Coronary artery (tissue), 2 donors: ENCODE measurements around the gene TBC1D2B.
"Not testable (repeated sequence)": the region's sequence is repeated elsewhere in the genome, so short reads cannot be mapped to it uniquely, and the experiment has no call there.

Experiments
- DNase-seq: peaks from one replicate; pipeline ENCODE4 v3.0.0-alpha.2; 2017; ENCODE audit warnings: low spot score
- H3K27ac ChIP-seq, 2 donors: fragments of 200-600 bp; sonication (generic); one replicate each; pipeline ENCODE4 v1.5.1; 2016 to 2019
- H3K4me3 ChIP-seq: fragments of 200-600 bp; sonication (generic); 2 replicates; pipeline ENCODE4 v1.5.1; 2016; ENCODE audit warnings: mild to moderate bottlenecking, moderate library complexity
- TF ChIP-seq, protein P1 (sequence below): fragments of 200-600 bp; sonication (generic); IDR thresholded peaks from one replicate; pipeline ENCODE4 v1.5.1; 2019; ENCODE audit warnings: antibody characterized with exemption

The TBC1D2B gene

DNA sequence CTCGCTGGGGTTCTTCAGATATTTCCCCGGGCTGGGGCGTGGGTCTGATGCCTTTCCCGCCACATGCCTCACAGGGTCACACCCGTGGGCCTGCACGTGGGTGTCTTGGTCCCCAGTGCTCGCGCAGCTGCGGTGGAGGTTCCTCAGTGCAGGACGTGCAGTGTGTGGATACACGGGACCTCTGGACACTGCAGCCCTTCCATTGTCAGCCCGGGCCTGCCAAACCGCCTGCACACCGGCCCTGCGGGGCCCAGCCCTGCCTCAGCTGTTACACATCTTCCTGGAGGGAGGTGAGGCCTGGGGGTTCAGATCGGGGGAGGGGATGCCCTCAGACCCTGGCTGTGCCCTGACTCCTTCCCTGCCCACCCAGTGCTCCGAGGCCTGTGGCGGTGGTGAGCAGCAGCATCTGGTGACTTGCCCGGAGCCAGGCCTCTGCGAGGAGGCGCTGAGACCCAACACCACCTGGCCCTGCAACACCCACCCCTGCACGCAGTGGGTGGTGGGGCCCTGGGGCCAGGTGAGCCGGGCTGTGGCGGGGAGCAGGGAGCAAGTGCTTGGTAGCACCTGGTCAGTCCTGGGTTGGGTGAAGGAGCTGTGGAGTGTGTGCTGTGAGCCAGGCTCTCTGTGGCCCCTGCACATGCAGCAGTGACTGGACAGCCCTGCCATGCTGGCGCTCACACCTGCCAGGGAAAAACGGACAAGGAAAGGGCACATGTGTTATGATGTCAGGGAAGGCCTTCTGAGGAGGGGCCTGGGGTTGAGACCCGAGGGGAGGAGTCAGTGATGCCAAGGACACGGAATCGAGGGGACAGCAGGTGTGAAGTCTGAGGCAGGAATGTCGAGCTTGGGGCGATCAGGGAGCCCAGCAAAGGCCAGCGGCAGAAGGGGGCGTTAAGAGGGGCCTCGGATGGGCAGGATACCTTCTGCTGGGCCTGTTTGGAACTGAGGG lies 88.9 kb downstream of the TBC1D2B start:
- Histone ChIP-seq H3K27ac (no peak overlapping the region), H3K4me3 (no peak overlapping the region)
- peak; percentile 69 for DNase-seq
- TF ChIP-seq, protein P1, sequence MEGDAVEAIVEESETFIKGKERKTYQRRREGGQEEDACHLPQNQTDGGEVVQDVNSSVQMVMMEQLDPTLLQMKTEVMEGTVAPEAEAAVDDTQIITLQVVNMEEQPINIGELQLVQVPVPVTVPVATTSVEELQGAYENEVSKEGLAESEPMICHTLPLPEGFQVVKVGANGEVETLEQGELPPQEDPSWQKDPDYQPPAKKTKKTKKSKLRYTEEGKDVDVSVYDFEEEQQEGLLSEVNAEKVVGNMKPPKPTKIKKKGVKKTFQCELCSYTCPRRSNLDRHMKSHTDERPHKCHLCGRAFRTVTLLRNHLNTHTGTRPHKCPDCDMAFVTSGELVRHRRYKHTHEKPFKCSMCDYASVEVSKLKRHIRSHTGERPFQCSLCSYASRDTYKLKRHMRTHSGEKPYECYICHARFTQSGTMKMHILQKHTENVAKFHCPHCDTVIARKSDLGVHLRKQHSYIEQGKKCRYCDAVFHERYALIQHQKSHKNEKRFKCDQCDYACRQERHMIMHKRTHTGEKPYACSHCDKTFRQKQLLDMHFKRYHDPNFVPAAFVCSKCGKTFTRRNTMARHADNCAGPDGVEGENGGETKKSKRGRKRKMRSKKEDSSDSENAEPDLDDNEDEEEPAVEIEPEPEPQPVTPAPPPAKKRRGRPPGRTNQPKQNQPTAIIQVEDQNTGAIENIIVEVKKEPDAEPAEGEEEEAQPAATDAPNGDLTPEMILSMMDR: no peak

DNA sequence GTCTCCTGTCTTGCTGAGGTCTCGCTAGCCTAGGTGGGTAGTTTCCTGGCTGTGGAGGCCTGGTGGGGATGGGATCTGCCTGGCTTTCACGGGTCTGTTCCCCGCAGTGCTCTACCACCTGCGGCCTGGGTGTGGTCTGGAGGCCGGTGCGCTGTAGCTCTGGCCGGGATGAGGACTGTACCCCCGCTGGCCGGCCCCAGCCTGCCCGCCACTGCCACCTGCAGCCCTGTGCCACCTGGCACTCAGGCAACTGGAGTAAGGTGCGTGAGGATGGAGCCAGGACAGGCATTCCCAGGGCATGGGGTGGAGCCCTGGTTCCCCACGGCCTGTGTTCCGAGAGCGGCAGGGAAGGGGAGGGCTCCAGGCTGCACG lies 89.8 kb downstream of the TBC1D2B start:
- DNase-seq, H3K27ac ChIP-seq: not testable (repeated sequence)

DNA sequence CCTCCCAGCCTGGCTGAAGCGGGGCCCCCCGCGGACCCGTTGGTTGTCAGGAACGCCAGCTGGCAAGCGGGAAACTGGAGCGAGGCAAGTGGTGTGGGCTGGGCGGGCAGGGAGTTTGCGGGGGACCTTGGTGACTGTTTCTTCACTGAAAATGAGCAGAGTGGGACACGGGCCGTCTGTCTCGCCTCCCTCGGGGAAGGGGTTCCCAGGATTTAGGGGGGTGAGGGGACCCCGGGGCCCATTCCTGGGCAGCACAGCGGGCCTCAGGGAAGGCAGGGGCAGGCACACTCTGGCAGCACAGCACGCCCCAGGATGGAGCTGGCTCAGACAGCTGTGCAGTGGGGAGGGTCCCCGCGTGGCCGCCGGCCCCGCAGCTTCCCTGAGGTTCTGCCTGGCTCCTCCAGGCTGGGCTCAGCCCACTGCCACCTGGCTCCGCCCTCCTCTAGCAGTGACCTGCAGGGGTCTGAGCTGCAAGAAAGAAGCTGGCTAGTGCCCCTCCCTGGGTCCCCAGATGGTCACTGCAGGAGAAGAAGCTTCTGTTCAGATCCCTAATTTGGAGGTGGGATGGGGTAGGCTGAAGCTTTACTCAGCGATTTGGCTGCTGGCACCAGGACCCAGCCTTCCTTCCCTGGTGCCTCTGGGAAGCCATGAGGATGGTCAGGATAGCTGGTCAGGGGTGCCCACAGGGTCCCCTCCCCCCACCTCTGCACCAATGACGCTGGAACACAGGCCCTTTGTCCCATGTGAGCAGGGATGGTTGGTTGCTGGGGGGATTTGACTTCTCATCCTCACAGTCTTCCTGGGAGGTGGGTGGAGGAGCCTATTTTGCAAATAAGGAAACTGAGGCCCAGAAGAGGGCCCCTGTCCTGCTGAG lies 90.4 kb downstream of the TBC1D2B start:
- no peak overlapping the region for H3K4me3 ChIP-seq
- H3K27ac ChIP-seq: no peak overlapping the region
- TF ChIP-seq, protein P1: no peak
- DNase-seq: peak; percentile 47

More for the DNA sequence above, 89.8 kb downstream of the TBC1D2B start:
- H3K4me3 ChIP-seq: not testable (repeated sequence)

DNA sequence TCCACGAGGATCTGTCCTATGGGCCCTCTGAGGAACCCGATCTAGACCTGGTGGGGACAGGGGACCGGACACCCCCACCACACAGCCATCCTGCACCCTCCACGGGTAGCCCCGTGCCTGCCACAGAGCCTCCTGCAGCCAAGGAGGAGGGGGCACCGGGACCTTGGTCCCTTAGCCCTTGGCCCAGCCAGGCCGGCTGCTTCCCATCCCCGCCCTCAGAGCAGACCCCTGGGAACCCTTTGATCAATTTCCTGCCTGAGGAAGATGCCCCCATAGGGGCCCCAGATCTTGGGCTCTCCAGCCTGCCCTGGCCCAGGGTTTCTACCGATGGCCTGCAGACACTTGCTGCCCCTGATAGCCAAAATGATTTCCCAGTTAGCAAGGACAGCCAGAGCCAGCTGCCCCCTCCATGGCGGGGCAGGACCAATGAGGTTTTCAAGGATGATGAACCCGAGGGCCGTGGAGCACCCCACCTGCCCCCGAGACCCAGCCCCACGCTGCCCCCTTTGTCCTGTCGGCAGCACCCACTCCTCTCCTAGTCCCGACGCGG lies 91.5 kb downstream of the TBC1D2B start:
- Histone ChIP-seq H3K4me3 (no peak overlapping the region), H3K27ac (no peak overlapping the region)
- TF ChIP-seq, protein P1: no peak
- no peak for DNase-seq

DNA sequence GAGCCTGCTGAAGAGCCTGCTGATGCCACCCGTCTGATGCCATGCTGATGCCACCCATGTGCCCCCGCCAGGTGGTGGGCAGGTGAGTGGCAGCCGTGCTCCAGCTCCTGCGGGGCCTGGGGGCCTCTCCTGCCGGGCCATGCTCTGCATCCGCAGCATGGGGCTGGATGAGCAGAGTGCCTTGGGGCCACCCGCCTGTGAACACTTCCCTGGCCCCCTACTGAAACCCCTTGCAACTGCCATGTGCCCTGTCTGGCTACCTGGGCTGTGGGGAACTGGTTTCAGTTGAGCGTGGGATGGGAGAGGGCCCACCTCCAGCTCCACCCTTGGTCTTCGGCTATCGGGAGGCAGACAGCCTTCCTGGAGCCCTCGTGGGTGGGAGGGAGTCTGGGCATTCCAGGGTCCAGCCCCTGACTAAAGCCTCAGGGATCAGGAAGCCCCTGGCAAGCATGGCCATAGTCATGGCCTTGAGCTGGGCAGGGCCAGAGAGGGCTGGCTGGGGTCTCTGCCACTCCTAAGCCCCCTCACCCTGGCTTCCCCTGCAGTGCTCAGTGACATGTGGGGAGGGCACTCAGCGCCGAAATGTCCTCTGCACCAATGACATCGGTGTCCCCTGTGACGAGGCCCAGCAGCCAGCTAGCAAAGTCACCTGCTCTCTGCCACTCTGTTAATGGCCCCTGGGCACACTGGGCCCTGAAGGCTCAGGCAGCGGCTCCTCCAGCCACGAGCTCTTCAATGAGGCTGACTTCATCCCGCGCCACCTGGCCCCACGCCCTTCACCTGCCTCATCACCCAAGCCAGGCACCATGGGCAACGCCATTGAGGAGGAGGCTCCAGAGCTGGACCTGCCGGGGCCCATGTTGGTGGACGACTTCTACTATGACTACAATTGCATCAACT lies 92.2 kb downstream of the TBC1D2B start:
- H3K4me3 ChIP-seq: no peak overlapping the region
- no peak for DNase-seq
- H3K27ac ChIP-seq: no peak overlapping the region
- TF ChIP-seq, protein P1: no peak

DNA sequence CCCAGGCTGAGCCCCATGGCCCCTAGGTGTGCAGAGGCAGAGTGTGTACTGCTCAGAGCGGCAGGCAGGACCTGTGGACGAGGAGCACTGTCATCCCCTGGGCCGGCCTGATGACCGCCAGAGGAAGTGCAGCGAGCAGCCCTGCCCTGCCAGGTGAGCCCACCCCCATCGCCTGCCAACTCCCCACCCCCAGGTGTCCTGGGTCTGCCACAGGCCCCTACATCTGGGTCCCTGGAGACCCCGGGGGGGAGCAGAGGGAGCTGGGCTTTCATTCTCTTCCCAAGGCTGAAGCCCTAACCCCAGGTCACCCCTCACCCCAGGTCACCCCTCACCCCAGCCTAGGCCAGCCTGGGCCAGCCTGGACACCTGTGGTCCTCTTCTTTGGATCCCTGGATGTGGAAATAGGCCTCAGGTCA lies 93.1 kb downstream of the TBC1D2B start:
- Histone ChIP-seq H3K4me3 (no peak overlapping the region), H3K27ac (no peak overlapping the region)
- DNase-seq: no peak
- TF ChIP-seq, protein P1: no peak
